ENCODE measurements around the gene PASD1. TPM values are rescaled to one million over a fixed set of nuclear protein-coding genes. Genes with fewer than 3 reads are reported as not detected.

Gene PASD1
- total and polyA plus RNA-seq, 11 donors: 0.06 TPM; not detected in 10

DNA sequence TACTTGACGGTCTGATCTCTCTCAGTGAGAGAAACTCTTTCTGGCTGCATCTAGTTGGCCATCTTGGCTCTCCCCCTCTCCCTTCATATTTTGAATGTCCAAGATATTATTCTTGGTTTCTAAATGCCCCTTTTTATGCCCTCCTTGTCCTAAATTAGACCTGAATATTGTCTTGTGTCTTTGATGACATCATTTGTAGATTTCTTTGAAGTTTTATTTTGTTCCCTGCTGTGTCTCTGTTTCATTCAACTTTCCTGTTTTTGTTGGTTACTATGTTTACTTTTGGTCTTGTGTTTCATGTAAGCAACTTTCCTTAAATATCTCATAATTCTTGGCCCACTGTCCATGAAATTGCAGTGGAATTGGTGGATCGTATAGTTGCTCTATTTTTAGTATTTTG, 46.1 kb upstream of the PASD1 start:
- Histone ChIP-seq H3K27me3 (no peaks in the 10 kb centered on the region), H3K9me3 (no peaks in the 10 kb centered on the region), H3K4me3 (no peak overlapping the region), H3K4me1 (no peaks in the 10 kb centered on the region), H3K27ac (no peak overlapping the region), H3K36me3 (no peaks in the 10 kb centered on the region)
- DNase-seq (no peak), ATAC-seq (no peak)
- WGBS, 4 donors: 47 to 69% (median 59%) methylated on average over 2 of the region's 2 CpGs
- intact Hi-C loops (cut with DNase I): no loop called here
- TF ChIP-seq, protein P1, sequence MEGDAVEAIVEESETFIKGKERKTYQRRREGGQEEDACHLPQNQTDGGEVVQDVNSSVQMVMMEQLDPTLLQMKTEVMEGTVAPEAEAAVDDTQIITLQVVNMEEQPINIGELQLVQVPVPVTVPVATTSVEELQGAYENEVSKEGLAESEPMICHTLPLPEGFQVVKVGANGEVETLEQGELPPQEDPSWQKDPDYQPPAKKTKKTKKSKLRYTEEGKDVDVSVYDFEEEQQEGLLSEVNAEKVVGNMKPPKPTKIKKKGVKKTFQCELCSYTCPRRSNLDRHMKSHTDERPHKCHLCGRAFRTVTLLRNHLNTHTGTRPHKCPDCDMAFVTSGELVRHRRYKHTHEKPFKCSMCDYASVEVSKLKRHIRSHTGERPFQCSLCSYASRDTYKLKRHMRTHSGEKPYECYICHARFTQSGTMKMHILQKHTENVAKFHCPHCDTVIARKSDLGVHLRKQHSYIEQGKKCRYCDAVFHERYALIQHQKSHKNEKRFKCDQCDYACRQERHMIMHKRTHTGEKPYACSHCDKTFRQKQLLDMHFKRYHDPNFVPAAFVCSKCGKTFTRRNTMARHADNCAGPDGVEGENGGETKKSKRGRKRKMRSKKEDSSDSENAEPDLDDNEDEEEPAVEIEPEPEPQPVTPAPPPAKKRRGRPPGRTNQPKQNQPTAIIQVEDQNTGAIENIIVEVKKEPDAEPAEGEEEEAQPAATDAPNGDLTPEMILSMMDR (IDR thresholded peaks at IDR 0.05): no peak
- TF ChIP-seq POLR2A (IDR thresholded peaks at IDR 0.05): no peak

DNA sequence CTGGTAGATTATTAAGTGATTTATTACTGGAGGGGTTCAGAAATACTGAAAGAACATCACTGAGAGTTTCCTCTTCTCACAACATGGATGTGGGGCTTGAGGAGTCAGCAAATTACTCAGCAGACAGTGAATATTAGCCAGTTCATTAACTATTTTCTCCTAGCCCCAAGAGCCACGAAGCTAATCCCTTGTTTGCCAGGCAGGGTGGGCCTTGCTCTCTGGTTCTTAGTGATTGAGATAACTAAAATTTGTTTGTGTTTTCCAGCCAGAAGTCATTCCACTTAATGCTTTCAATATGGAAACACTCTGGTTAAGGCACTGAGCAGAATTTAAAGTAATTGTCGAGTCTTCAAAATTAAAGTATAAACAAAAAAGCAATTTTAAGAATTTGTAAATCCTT, 40.1 kb upstream of the PASD1 start:
- Histone ChIP-seq H3K27me3 (peaks cover 0 to 13% (median 0%) of the 10 kb centered on the region in 9 donors), H3K36me3 (no peaks in the 10 kb centered on the region), H3K4me1 (no peaks in the 10 kb centered on the region), H3K4me3 (no peak overlapping the region), H3K27ac (no peak overlapping the region), H3K9me3 (no peaks in the 10 kb centered on the region)
- TF ChIP-seq, protein P1 (IDR thresholded peaks at IDR 0.05): no peak
- no peak for TF ChIP-seq POLR2A (IDR thresholded peaks at IDR 0.05)
- WGBS, 4 donors: 31 to 63% (median 53%) methylated on average over 2 of the region's 2 CpGs
- ATAC-seq (no peak), DNase-seq (no peak)
- intact Hi-C loops (cut with DNase I): no loop called here

DNA sequence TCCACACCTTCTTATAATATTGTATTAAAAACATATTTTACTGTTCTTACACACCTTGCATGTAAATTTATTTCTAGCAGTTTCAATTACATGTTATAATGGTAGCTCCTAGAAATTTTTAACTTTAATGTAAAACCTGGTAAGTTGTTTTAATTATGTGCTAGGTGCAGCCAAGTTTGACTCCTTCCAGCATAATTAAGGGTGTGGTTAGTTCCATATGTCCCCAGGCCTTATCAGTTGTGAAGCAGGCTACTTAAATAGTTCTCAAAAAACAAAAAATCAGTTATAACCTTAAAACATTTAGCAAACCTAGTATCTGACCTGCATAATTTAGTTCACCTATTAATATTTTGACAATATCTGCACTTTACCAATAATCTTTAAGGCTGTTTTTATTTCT, 26.9 kb upstream of the PASD1 start:
- no peaks in the 10 kb centered on the region for H3K36me3 ChIP-seq
- TF ChIP-seq POLR2A (IDR thresholded peaks at IDR 0.05): no peak
- TF ChIP-seq, protein P1 (IDR thresholded peaks at IDR 0.05): no peak
- H3K27ac ChIP-seq: no peak overlapping the region
- peaks cover 0 to 10% (median 0%) of the 10 kb centered on the region in 9 donors for H3K27me3 ChIP-seq
- no peak overlapping the region for H3K4me3 ChIP-seq
- intact Hi-C loops (cut with DNase I): no loop called here
- DNase-seq (no peak), ATAC-seq (no peak)
- no peaks in the 10 kb centered on the region for H3K4me1 ChIP-seq
- no peaks in the 10 kb centered on the region for H3K9me3 ChIP-seq

DNA sequence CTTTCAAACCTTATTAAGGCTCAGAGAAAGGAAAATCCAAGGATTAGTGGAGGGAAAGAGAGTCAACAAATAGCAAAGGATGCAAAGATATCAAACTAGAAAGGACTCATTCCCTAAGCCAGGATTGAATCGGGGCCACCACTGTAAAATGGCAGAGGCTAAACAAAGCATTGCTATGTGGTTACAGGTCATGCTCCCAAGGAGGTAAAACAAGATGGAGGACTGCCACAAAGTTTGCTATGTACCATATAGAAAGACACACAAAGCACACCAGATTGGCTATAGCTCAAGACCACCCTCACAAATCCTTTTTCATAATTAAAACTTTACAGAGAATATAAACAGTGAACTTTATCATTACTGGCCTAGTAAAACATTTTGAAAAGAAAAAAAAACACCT, 25.9 kb upstream of the PASD1 start:
- no peaks in the 10 kb centered on the region for H3K36me3 ChIP-seq
- no peak for DNase-seq
- intact Hi-C loops (cut with DNase I): no loop called here
- H3K4me3 ChIP-seq: no peak overlapping the region
- H3K27me3 ChIP-seq: peaks cover 0 to 10% (median 0%) of the 10 kb centered on the region in 9 donors
- WGBS, 4 donors: 58 to 97% (median 84%) methylated on average over 1 of the region's 1 CpG
- ATAC-seq: no peak
- no peaks in the 10 kb centered on the region for H3K4me1 ChIP-seq
- TF ChIP-seq, protein P1 (IDR thresholded peaks at IDR 0.05): no peak
- TF ChIP-seq POLR2A (IDR thresholded peaks at IDR 0.05): no peak
- no peaks in the 10 kb centered on the region for H3K9me3 ChIP-seq
- no peak overlapping the region for H3K27ac ChIP-seq
